Ovary (tissue), 9 donors: ENCODE data around the gene AUTS2. TPM values are rescaled to one million over a fixed set of nuclear protein-coding genes. Genes with fewer than 3 reads are reported as not detected.

Source experiments
- DNase-seq, 5 donors: peaks; one replicate each; pipeline ENCODE4 v3.0.0-alpha.2; 2019 to 2020
- H3K27ac ChIP-seq, 2 donors: fragments of 200-600 bp; one replicate each; pipeline versions ENCODE4 v1.5.1 to v1.8.0; 2019 to 2022
- H3K27me3 ChIP-seq: fragments of 200-600 bp; one replicate; pipeline ENCODE4 v1.8.0; 2022
- H3K36me3 ChIP-seq: fragments of 200-600 bp; sonication (generic); one replicate; pipeline ENCODE4 v1.5.1; 2019
- H3K4me1 ChIP-seq: one replicate; pipeline ENCODE4 v1.8.1; 2013; ENCODE audit warnings: mild to moderate bottlenecking, moderate library complexity; ENCODE audit not compliant: insufficient read depth
- H3K4me3 ChIP-seq: fragments of 200-600 bp; sonication (generic); one replicate; pipeline ENCODE4 v1.5.1; 2017
- H3K9me3 ChIP-seq, 2 donors: fragments of 200-600 bp in 1 of 2; sonication (generic) in 1 of 2; one replicate each; pipeline versions ENCODE4 v1.5.1 to v1.8.1; 2013 to 2019; ENCODE audit warnings: mild to moderate bottlenecking in 1 of 2, moderate library complexity in 1 of 2
- CTCF ChIP-seq, 3 donors: fragments of 450-650 bp in 2 of 3; fragments of 200-600 bp in 1 of 3; IDR thresholded peaks; one replicate each; pipeline versions ENCODE4 v1.5.1 to v1.8.0; 2016 to 2022; ENCODE audit warnings: antibody characterized with exemption in 3 of 3, mild to moderate bottlenecking in 1 of 3
- EP300 ChIP-seq: sonication (generic); formaldehyde crosslinking; IDR thresholded peaks from one replicate; pipeline ENCODE4 v1.6.1; 2017; ENCODE audit warnings: antibody characterized with exemption
- POLR2A ChIP-seq: fragments of 450-650 bp; IDR thresholded peaks from one replicate; pipeline ENCODE4 v1.6.1; 2017; ENCODE audit warnings: antibody characterized with exemption, mild to moderate bottlenecking, moderate library complexity
- WGBS, 3 donors: extraction: QIAGEN DNeasy Blood & Tissue Kit in 1 of 3; methylation state at CpG; one replicate each; pipeline versions ENCODE4 v1.1.5 to v1.1.7; 2013 to 2017; 5-methylcytosine and 5-hydroxymethylcytosine counted together
- intact Hi-C, 4 donors: fragments of 100-400 bp; cut with DNase I; formaldehyde crosslinking; loops; one replicate each; pipeline versions ENCODE4 v1.11.0 to v1.15.1; 2022 to 2023
- polyA plus RNA-seq, 2 donors: library from polyadenylated mRNA; stranded (reverse); fragments of 200-250 nt in 1 of 2; fragments of 350-450 nt in 1 of 2; fragmentation: Illumina TruSeq in 1 of 2; extraction: RNeasy Lipid Tissue Mini Kit (QIAGEN cat#74804) in 1 of 2; gene quantifications; one replicate each; pipeline ENCODE4 v1.2.3, GENCODE V29; 2013 to 2014
- total RNA-seq, 7 donors: library from RNA; depleted of rRNA in 2 of 7; stranded (reverse); fragments of >200 nt in 2 of 7; fragmentation: NEBNext Ultra II Directional in 3 of 7; extraction: Animal tissue kit (Norgen Biotek cat#: 25700) in 3 of 7; gene quantifications; one replicate each; pipeline versions ENCODE4 v1.1.0 to v1.2.4, GENCODE V29; 2016 to 2023
- donor health status: DM: no; HTN: no; CAD: no; lungs with moderate emphysema.
- donor health status: DM: no; HTN: no; CAD: no.
- donor health status: Bipolar disorder and iron deficiency.
- donor health status: DM: yes; HTN: yes; CAD: no.
- donor health status: DM: no; HTN: no; CAD: no.
- donor health status: DM: yes; HTN: yes; CAD: no.

The AUTS2 gene
- total and polyA plus RNA-seq, 9 donors, result 18.3 to 60.9 (median 44.9) TPM

- TF ChIP-seq POLR2A, result no peak
- no peak for TF ChIP-seq CTCF (IDR thresholded peaks at IDR 0.05)
- no peak for TF ChIP-seq EP300
- H3K4me1 ChIP-seq, result no peaks in the 10 kb centered on the region
- H3K27me3 ChIP-seq, result no peaks in the 10 kb centered on the region
- no peak overlapping the region for H3K4me3 ChIP-seq
- no peak overlapping the region for H3K27ac ChIP-seq
- DNase-seq, result no peak
- H3K36me3 ChIP-seq, result no peaks in the 10 kb centered on the region
- intact Hi-C loops, result no loop called here
- H3K9me3 ChIP-seq, result no peaks in the 10 kb centered on the region
- WGBS, 3 donors, result 85 to 94% (median 90%) methylated on average over 9 of the region's 9 CpGs
Measured at GRCh38 chr7:70631718-70632117, 1033.4 kb downstream of the AUTS2 start.

- no peaks in the 10 kb centered on the region for H3K36me3 ChIP-seq
- no peak for DNase-seq
- 76 to 91% (median 88%) methylated on average over 5 of the region's 5 CpGs for WGBS, 3 donors
Measured at GRCh38 chr7:70632400-70632799, 1034.1 kb downstream of the AUTS2 start.

GRCh38 chr7:70634071-70634470 lies 1035.8 kb downstream of the AUTS2 start:
- Histone ChIP-seq H3K9me3 (no peaks in the 10 kb centered on the region), H3K36me3 (no peaks in the 10 kb centered on the region), H3K27ac (no peak overlapping the region), H3K4me3 (no peak overlapping the region), H3K4me1 (no peaks in the 10 kb centered on the region), H3K27me3 (no peaks in the 10 kb centered on the region)
- intact Hi-C loops, result no loop called here
- 92 to 97% (median 95%) methylated on average over 8 of the region's 8 CpGs for whole genome bisulfite sequencing, 3 donors
- TF ChIP-seq CTCF (IDR thresholded peaks at IDR 0.05) (no peak), POLR2A (no peak), EP300 (no peak)
- no peak for DNase-seq

More at GRCh38 chr7:70632400-70632799, 1034.1 kb downstream of the AUTS2 start:
- intact Hi-C loops, result no loop called here
- H3K27ac ChIP-seq, result no peak overlapping the region
- H3K4me1 ChIP-seq, result no peaks in the 10 kb centered on the region
- H3K9me3 ChIP-seq, result no peaks in the 10 kb centered on the region
- H3K4me3 ChIP-seq, result no peak overlapping the region
- TF ChIP-seq POLR2A (no peak), EP300 (no peak), CTCF (IDR thresholded peaks at IDR 0.05) (no peak)
- H3K27me3 ChIP-seq, result no peaks in the 10 kb centered on the region

GRCh38 chr7:70634610-70635068 lies 1036.4 kb downstream of the AUTS2 start:
- Histone ChIP-seq H3K27ac (no peak overlapping the region), H3K27me3 (no peaks in the 10 kb centered on the region), H3K4me1 (no peaks in the 10 kb centered on the region), H3K36me3 (no peaks in the 10 kb centered on the region), H3K9me3 (no peaks in the 10 kb centered on the region), H3K4me3 (no peak overlapping the region)
- intact Hi-C loops, result no loop called here
- whole genome bisulfite sequencing, 3 donors, result 94 to 96% (median 95%) methylated on average over 8 of the region's 8 CpGs
- TF ChIP-seq POLR2A, result no peak
- no peak for TF ChIP-seq CTCF (IDR thresholded peaks at IDR 0.05)
- TF ChIP-seq EP300, result no peak
- DNase-seq, result no peak
